Glutamatergic neuron (in vitro differentiated cells): ENCODE measurements around the gene PDHA2. TPM values are rescaled to one million over a fixed set of nuclear protein-coding genes. Genes with fewer than 3 reads are reported as not detected.
"Not testable (repeated sequence)": the region's sequence is repeated elsewhere in the genome, so short reads cannot be mapped to it uniquely, and the experiment has no call there.

Experiments used
- DNase-seq: peaks from one replicate; pipeline ENCODE4 v3.0.0; 2022
- H3K27ac Mint-ChIP-seq: one replicate; pipeline ENCODE4 v1.8.0; 2020; ENCODE audit warnings: mild to moderate bottlenecking, mixed read lengths, inconsistent platforms; ENCODE audit not compliant: unreplicated experiment
- H3K27me3 Mint-ChIP-seq: one replicate; pipeline ENCODE4 v1.8.0; 2020; ENCODE audit warnings: mild to moderate bottlenecking, moderate library complexity, mixed read lengths, inconsistent platforms; ENCODE audit not compliant: unreplicated experiment
- H3K36me3 Mint-ChIP-seq: one replicate; pipeline ENCODE4 v1.8.0; 2020; ENCODE audit warnings: mild to moderate bottlenecking, mixed read lengths, inconsistent platforms; ENCODE audit not compliant: unreplicated experiment
- H3K4me1 Mint-ChIP-seq: one replicate; pipeline ENCODE4 v1.8.0; 2020; ENCODE audit warnings: mild to moderate bottlenecking, low read depth, mixed read lengths, inconsistent platforms; ENCODE audit not compliant: unreplicated experiment
- H3K4me3 Mint-ChIP-seq: one replicate; pipeline ENCODE4 v1.8.0; 2020; ENCODE audit warnings: mild to moderate bottlenecking, mixed read lengths, inconsistent platforms; ENCODE audit not compliant: unreplicated experiment
- H3K9me3 Mint-ChIP-seq: one replicate; pipeline ENCODE4 v1.8.0; 2020; ENCODE audit warnings: mild to moderate bottlenecking, moderate library complexity, mixed read lengths, inconsistent platforms; ENCODE audit not compliant: unreplicated experiment
- total RNA-seq: library from RNA; stranded (reverse); fragmentation: NEBNext Ultra II Directional; extraction: Animal tissue kit (Norgen Biotek cat#: 25700); gene quantifications from one replicate; pipeline ENCODE4 v1.2.1, GENCODE V29; 2021; ENCODE audit not compliant: unreplicated experiment
- TF ChIP-seq, protein P1 (sequence below): fragments of 200-600 bp; sonication (generic); IDR thresholded peaks from one replicate; pipeline ENCODE4 v1.5.0; 2021; ENCODE audit not compliant: partially characterized antibody, unreplicated experiment

The PDHA2 gene
- total RNA-seq, 1 donor from 2014 or later, result not detected

DNA sequence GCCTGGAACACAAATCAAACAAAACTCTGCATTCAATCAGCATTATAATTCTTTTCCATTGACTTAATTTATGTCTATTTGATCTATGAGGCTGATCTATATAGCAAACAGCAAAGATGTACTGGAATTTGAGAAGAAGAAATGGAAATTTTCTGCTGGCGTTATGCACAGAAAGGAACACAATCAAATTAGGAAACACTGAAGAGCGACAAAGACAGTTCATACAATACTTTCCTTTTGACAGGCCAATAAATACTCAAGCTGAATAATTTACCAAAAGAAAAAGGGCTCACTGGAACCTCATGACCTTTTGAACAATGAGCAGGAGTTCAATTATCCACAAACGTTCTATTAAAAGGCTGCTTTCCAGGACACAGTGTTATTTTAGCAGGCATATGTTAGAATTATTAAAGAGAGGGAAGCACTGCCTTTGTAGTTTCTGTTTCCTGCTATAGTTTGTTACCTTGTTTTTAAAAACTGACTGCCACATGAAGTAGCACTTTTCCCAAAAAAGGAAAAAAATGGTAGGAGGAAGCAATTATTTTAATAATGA, 8.1 kb downstream of the PDHA2 start:
- no peaks in the 10 kb centered on the region for H3K9me3 Mint-ChIP-seq
- H3K27me3 Mint-ChIP-seq, result no peaks in the 10 kb centered on the region
- DNase-seq, result no peak
- H3K36me3 Mint-ChIP-seq, result no peaks in the 10 kb centered on the region
- no peak overlapping the region for H3K27ac Mint-ChIP-seq
- no peak overlapping the region for H3K4me3 Mint-ChIP-seq
- TF ChIP-seq, protein P1, sequence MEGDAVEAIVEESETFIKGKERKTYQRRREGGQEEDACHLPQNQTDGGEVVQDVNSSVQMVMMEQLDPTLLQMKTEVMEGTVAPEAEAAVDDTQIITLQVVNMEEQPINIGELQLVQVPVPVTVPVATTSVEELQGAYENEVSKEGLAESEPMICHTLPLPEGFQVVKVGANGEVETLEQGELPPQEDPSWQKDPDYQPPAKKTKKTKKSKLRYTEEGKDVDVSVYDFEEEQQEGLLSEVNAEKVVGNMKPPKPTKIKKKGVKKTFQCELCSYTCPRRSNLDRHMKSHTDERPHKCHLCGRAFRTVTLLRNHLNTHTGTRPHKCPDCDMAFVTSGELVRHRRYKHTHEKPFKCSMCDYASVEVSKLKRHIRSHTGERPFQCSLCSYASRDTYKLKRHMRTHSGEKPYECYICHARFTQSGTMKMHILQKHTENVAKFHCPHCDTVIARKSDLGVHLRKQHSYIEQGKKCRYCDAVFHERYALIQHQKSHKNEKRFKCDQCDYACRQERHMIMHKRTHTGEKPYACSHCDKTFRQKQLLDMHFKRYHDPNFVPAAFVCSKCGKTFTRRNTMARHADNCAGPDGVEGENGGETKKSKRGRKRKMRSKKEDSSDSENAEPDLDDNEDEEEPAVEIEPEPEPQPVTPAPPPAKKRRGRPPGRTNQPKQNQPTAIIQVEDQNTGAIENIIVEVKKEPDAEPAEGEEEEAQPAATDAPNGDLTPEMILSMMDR, result no peak
- no peaks in the 10 kb centered on the region for H3K4me1 Mint-ChIP-seq

DNA sequence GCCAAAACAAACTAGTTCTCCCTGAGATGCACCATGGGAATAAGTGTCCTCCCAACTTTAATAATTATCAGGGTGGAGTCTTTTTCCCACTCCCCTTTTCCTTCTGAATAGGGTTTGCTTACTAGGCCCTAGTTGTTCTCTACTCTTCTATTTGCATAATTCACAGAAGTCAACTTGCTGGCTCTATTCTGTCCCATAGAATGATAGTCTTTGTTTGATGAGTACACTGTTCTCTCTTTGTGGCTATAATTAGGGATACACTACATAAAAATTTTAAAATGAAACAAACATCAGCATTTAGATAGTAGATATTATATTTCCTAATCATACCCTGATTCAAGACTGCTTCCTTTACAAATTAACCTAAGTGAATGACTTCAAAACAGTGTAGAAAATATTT, 10.3 kb downstream of the PDHA2 start:
- no peak for DNase-seq
- no peaks in the 10 kb centered on the region for H3K36me3 Mint-ChIP-seq
- H3K4me3 Mint-ChIP-seq, result no peak overlapping the region
- H3K9me3 Mint-ChIP-seq, result no peaks in the 10 kb centered on the region
- TF ChIP-seq, protein P1, result no peak
- H3K27ac Mint-ChIP-seq, result no peak overlapping the region
- H3K4me1 Mint-ChIP-seq, result no peaks in the 10 kb centered on the region
- no peaks in the 10 kb centered on the region for H3K27me3 Mint-ChIP-seq

DNA sequence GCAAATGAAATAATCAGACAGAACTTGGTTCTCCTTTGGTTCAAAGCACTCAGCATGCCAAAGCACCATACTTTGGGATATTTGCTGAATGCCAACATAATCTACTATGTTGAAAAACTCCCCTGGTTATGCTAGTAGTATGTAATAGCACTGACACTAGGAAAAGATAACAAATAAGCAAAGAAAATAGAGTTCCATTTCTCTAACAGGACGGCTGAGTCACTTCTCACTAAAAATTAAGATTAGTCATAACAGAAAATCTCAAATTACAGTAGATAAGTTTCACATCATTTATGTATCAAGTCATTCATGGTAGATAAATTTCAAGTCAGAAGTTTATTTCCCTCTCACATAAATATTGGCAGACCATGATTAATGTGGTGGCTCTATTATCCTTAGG, 17.9 kb downstream of the PDHA2 start:
- Mint-ChIP-seq H3K36me3 (no peaks in the 10 kb centered on the region), H3K27me3 (peaks cover 2% of the 10 kb centered on the region), H3K27ac (no peak overlapping the region), H3K4me3 (no peak overlapping the region), H3K9me3 (no peaks in the 10 kb centered on the region), H3K4me1 (no peaks in the 10 kb centered on the region)
- no peak for DNase-seq
- TF ChIP-seq, protein P1, result no peak

DNA sequence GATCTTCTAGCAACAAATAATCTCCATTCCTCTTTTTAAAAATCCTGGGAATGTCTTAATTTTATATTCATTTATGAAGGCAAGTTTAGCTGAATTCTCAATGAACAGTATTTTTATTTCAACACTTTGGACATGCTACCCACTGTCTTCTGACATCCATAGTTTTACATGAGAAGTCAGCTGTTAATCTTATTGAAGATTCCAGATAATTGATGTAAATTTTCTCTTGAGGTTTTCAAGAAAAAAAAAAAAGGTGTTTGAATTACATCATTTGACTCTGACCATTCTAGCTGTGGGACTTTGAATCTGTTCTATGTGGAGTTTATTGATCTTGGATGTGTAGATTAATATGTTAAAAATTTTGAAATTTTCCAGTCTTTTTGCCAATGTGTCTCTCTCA, 28.0 kb downstream of the PDHA2 start:
- H3K9me3 Mint-ChIP-seq, result peaks cover 3% of the 10 kb centered on the region
- no peaks in the 10 kb centered on the region for H3K27me3 Mint-ChIP-seq
- TF ChIP-seq, protein P1, result no peak
- H3K36me3 Mint-ChIP-seq, result peaks cover 21% of the 10 kb centered on the region
- no peak overlapping the region for H3K27ac Mint-ChIP-seq
- DNase-seq, result no peak
- H3K4me3 Mint-ChIP-seq, result no peak overlapping the region
- no peaks in the 10 kb centered on the region for H3K4me1 Mint-ChIP-seq

DNA sequence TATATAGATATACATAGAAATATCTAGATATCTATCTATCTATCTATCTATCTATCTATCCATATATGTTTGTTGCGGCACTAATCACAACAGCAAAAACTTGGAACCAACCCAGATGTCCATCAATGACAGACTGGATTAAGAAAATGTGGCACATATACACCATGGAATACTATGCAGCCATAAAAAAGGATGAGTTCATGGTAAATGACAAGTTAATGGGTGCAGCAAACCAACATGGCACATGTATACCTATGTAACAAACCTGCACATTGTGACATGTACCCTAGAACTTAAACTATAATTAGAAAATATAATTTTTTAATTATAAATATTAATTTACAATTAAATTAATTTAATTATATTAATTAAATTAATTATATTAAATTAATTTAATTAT, 29.5 kb downstream of the PDHA2 start:
- H3K4me3 Mint-ChIP-seq, DNase-seq, H3K4me1 Mint-ChIP-seq, H3K27me3 Mint-ChIP-seq, H3K27ac Mint-ChIP-seq, H3K9me3 Mint-ChIP-seq: not testable (repeated sequence)
- peaks cover 21% of the 10 kb centered on the region for H3K36me3 Mint-ChIP-seq
